ENCODE results near the gene NPHS2. TPM values are rescaled to one million over a fixed set of nuclear protein-coding genes. Genes with fewer than 3 reads are reported as not detected.
A peak's percentile ranks its signal among the peaks of the same experiment; 100 is the strongest.

NPHS2 gene
- total RNA-seq, 4 donors from 2014 or later: not detected

DNA sequence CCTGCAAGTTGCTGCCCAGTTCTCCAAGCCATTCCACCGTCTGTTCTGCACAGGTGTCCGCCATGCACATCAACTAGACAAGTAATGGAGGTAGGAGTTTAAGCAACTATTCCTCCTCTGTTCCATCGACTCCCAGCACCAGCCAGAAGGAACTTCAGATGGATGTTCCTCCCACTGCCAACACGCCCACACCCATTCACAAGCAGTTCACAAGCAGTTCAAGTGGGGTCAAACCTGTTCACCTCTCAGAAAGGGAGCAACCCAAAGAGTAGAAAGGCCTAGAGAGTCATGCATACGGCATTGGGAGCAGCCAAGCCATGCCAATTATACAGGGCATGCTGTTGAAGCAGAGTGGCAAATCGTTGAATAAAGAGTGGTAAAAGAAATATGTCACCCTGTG lies 11.6 kb upstream of the NPHS2 start:
- Histone ChIP-seq H3K27me3 (peaks cover 0 to 26% (median 13%) of the 10 kb centered on the region in 4 donors), H3K36me3 (no peaks in the 10 kb centered on the region), H3K4me3 (no peak overlapping the region), H3K9me3 (no peaks in the 10 kb centered on the region), H3K4me1 (peaks cover 7 to 23% (median 22%) of the 10 kb centered on the region in 4 donors), H3K27ac (replicated peaks in 1 of 4) (no peak overlapping the region)
- intact Hi-C loops (cut with DNase I): no loop called here
- no peak for TF ChIP-seq POLR2AphosphoS5 (IDR thresholded peaks at IDR 0.05)
- TF ChIP-seq EP300 (IDR thresholded peaks at IDR 0.05): no peak
- no peak for TF ChIP-seq POLR2A (IDR thresholded peaks at IDR 0.05; ENCODE audit: low read depth)
- no peak for TF ChIP-seq CTCF (IDR thresholded peaks at IDR 0.05)
- 95% methylated on average over 5 of the region's 6 CpGs for WGBS
- DNase-seq (ENCODE audit: extremely low spot score): no peak

DNA sequence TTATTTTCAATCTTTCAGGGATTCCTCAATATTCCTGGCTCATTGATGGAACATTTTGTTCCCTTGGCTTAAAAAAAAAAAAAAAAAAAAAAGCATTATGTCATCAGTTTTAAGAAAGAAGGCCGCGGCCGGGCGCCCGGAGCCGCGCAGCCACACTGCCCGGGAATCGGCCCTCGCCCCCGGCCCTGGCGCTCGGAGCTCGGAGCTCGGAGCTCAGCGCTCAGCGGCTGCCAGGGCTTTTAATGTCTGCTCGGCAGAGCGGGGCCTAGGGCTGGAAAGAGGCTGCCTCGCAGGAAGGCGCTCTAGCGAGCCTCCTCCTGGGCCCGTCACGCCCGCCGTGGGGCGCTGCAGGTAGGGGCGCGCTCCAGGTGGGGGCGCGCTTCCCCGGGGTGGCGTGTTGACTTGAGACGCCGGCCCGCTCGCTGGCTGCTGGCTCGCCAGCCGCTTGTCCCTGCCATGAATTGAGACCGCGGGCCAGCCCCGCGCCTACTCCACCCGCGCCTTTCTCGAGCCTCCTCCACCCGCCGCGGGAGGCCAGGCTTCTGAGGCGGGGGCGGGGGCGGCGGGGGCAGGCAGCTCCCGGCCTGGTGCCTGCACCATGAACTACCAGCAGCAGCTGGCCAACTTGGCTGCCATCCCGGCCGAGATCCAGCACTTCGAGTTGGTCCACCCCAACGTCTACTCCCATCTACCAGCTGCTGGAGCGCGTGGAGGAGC lies 10.5 kb upstream of the NPHS2 start:
- H3K27ac ChIP-seq (replicated peaks in 1 of 4): peak overlapping the region; percentile 66 to 83 (median 72)
- H3K4me3 ChIP-seq: peak overlapping the region; percentile 49 to 62 (median 52)
- H3K27me3 ChIP-seq: peaks cover 0 to 20% (median 2%) of the 10 kb centered on the region in 4 donors
- H3K4me1 ChIP-seq: peaks cover 3 to 15% (median 14%) of the 10 kb centered on the region in 4 donors
- intact Hi-C loops (cut with DNase I): no loop called here
- H3K36me3 ChIP-seq: no peaks in the 10 kb centered on the region
- no peak for DNase-seq (ENCODE audit: extremely low spot score)
- H3K9me3 ChIP-seq: no peaks in the 10 kb centered on the region
- 1% methylated on average over 23 of the region's 60 CpGs for WGBS
- TF ChIP-seq CTCF (IDR thresholded peaks at IDR 0.05) (peak; percentile 45 to 60 (median 51)), EP300 (IDR thresholded peaks at IDR 0.05) (no peak), POLR2AphosphoS5 (IDR thresholded peaks at IDR 0.05) (peak in 1 of 2 donors; percentile 5), POLR2A (IDR thresholded peaks at IDR 0.05; ENCODE audit: low read depth) (no peak)

DNA sequence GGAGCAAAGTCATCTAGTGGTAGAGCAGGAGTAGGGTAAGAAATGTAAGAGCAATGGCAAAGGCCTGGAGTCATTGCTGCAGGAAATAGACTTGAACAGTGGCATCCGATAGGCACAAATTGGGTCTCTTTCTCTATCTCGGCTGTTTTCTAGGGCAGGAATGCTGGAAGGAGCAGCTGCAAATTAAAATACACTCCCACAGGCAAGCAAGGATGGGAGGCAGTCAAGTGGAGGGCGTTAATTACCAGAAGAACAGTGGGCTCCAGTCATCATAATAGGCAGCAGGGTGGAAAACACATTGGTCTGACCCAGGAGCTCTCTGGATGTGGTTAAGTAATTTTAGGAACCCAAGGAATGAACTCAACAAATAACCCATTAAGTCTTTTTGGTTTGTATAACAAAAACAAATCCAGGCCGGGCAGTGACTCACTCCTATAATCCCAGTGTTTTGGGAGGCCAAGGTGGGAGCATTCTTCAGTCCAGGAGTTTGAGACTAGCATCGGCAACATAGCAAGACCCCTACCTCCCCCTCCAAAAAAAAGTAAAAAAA lies 8.1 kb upstream of the NPHS2 start:
- TF ChIP-seq CTCF (IDR thresholded peaks at IDR 0.05) (no peak), POLR2AphosphoS5 (IDR thresholded peaks at IDR 0.05) (no peak), EP300 (IDR thresholded peaks at IDR 0.05) (no peak), POLR2A (IDR thresholded peaks at IDR 0.05; ENCODE audit: low read depth) (no peak)
- H3K27me3 ChIP-seq: peaks cover 0 to 21% (median 0%) of the 10 kb centered on the region in 4 donors
- no peak overlapping the region for H3K4me3 ChIP-seq
- H3K36me3 ChIP-seq: no peaks in the 10 kb centered on the region
- no peak for DNase-seq (ENCODE audit: extremely low spot score)
- peaks cover 3 to 15% (median 13%) of the 10 kb centered on the region in 4 donors for H3K4me1 ChIP-seq
- H3K9me3 ChIP-seq: no peaks in the 10 kb centered on the region
- intact Hi-C loops (cut with DNase I): no loop called here
- no peak overlapping the region for H3K27ac ChIP-seq (replicated peaks in 1 of 4)
- WGBS: 88% methylated on average over 5 of the region's 5 CpGs

DNA sequence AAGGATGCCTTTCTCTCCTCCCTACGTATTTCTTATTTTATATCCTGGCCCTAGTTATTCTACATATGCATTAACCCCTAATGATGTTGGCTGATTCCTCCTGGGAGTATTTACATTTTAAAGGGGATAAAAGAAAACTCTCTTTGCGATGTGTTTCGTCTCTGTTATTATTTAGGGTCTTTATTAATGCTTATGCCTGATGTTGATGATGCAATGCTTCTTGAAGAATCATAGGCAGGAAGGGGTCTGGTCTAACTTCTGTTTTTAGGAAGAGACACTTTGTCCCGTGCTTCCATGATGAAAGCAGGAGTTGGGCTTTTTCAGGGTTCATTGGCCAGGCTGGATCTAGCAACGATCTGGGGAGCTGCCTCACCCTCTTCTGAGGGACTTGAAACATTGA lies 761 bp upstream of the NPHS2 start:
- Histone ChIP-seq H3K27me3 (peaks cover 0 to 68% (median 23%) of the 10 kb centered on the region in 4 donors), H3K9me3 (no peaks in the 10 kb centered on the region), H3K4me3 (no peak overlapping the region), H3K4me1 (peaks cover 3 to 10% (median 8%) of the 10 kb centered on the region in 4 donors), H3K27ac (replicated peaks in 1 of 4) (no peak overlapping the region), H3K36me3 (no peaks in the 10 kb centered on the region)
- intact Hi-C loops (cut with DNase I): no loop called here
- no peak for TF ChIP-seq CTCF (IDR thresholded peaks at IDR 0.05)
- TF ChIP-seq POLR2AphosphoS5 (IDR thresholded peaks at IDR 0.05): no peak
- no peak for TF ChIP-seq POLR2A (IDR thresholded peaks at IDR 0.05; ENCODE audit: low read depth)
- no peak for TF ChIP-seq EP300 (IDR thresholded peaks at IDR 0.05)
- DNase-seq (ENCODE audit: extremely low spot score): no peak
- WGBS: 48% methylated on average over 5 of the region's 5 CpGs

Measured in esophagus muscularis mucosa (tissue), 4 donors.